Kidney epithelial cell (primary cell): Measurements from ENCODE around the gene LZTR1. TPM values are rescaled to one million over a fixed set of nuclear protein-coding genes. Genes with fewer than 3 reads are reported as not detected.
"Not testable (repeated sequence)": the region's sequence is repeated elsewhere in the genome, so short reads cannot be mapped to it uniquely, and the experiment has no call there.

ENCODE experiments used
- DNase-seq: peaks from one replicate; pipeline ENCODE4 v3.0.0-alpha.2; 2010; ENCODE audit warnings: low read depth
- H3K27me3 ChIP-seq: 2 replicates; pipeline ENCODE4 v1.6.0; 2011; ENCODE audit warnings: low read length; ENCODE audit not compliant: control insufficient read depth, insufficient read depth
- H3K36me3 ChIP-seq: 2 replicates; pipeline ENCODE4 v1.5.1; 2011; ENCODE audit warnings: low read length; ENCODE audit not compliant: control insufficient read depth, insufficient read depth
- H3K4me3 ChIP-seq: 2 replicates; pipeline ENCODE4 v1.5.1; 2011; ENCODE audit warnings: low read depth, mild to moderate bottlenecking, control low read depth, low read length
- total RNA-seq: library from RNA; depleted of rRNA; stranded (reverse); fragments of >200 nt; gene quantifications from 2 replicates; pipeline ENCODE4 v1.2.3, GENCODE V29; 2015
- TF ChIP-seq, protein P1 (sequence below): IDR thresholded peaks from 2 replicates; pipeline ENCODE4 v1.5.1; 2011; ENCODE audit warnings: mild to moderate bottlenecking, moderate library complexity, low read length, control low read depth, inconsistent platforms; ENCODE audit not compliant: insufficient read depth, poor library complexity, severe bottlenecking

Gene LZTR1
- total RNA-seq, 1 donor from 2014 or later = 45.2 TPM

- TF ChIP-seq, protein P1, sequence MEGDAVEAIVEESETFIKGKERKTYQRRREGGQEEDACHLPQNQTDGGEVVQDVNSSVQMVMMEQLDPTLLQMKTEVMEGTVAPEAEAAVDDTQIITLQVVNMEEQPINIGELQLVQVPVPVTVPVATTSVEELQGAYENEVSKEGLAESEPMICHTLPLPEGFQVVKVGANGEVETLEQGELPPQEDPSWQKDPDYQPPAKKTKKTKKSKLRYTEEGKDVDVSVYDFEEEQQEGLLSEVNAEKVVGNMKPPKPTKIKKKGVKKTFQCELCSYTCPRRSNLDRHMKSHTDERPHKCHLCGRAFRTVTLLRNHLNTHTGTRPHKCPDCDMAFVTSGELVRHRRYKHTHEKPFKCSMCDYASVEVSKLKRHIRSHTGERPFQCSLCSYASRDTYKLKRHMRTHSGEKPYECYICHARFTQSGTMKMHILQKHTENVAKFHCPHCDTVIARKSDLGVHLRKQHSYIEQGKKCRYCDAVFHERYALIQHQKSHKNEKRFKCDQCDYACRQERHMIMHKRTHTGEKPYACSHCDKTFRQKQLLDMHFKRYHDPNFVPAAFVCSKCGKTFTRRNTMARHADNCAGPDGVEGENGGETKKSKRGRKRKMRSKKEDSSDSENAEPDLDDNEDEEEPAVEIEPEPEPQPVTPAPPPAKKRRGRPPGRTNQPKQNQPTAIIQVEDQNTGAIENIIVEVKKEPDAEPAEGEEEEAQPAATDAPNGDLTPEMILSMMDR = no peak
- DNase-seq = no peak
- H3K36me3 ChIP-seq = no peaks in the 10 kb centered on the region
Observed at GRCh38 chr22:20970939-20971657, 11.0 kb upstream of the LZTR1 start.

DNA sequence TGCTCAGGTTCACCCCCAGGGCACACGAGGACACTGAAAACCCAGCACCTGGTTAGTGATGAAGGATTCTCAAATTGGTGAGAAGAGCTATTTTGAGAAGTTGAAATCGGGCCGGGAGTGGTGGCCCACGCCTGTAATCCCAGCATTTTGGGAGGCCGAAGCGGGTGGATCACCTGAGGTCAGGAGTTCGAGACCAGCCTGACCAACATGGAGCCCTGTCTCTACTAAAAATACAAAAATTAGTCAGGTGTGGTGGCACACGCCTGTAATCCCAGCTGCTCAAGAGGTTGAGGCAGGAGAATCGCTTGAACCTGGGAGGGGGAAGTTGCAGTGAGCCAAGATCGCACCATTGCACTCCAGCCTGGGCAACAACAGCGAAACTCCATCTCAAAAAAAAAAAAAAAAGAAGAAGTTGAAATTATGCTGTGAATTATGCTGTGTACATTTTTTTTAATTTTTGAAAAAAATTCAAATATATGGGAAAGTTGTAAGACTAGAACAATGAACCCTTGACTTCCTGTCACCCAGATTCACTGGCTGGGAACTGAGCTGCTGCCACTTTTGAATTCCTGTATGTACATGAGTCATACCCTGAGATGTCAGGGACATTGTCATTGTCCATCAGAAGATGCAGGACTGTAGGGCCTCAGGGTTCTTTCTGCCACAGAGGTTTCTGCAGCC, 9.9 kb upstream of the LZTR1 start:
- DNase-seq, H3K36me3 ChIP-seq, H3K4me3 ChIP-seq, H3K27me3 ChIP-seq: not testable (repeated sequence)

More at GRCh38 chr22:20970939-20971657, 11.0 kb upstream of the LZTR1 start:
- Histone ChIP-seq H3K27me3 (peaks cover 7% of the 10 kb centered on the region), H3K4me3 (no peak overlapping the region)

DNA sequence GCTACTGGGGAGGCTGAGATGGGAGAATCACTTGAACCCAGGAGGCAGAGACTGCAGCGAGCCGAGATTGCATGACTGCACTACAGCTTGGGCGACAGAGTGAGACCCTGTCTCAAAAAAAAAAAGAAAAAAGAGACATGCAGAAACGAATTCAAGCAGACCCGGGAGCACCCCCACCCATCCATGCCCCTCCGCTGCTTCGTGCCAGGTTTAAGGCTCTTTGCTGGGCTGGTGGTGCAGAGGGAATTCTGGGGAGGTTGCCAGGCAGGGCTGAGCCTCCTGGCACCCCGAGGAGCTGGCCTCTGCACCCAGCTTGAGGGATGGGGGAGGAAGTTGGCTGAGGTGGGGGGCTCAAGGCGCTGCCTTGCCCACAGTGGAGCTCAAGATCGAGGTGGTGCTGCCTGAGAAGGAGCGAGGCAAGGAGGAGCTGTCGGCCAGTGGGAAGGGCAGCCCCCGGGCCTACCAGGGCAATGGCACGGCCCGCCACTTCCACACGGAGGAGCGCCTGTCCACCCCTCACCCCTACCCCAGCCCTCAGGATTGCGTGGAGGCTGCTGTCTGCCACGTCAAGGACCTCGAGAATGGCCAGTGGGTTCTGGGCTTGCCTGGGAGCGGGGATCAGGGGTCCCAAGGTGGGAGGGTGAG, 9.0 kb upstream of the LZTR1 start:
- TF ChIP-seq, protein P1 = no peak
- no peak for DNase-seq
- H3K36me3 ChIP-seq = no peaks in the 10 kb centered on the region
- H3K27me3 ChIP-seq = peaks cover 3% of the 10 kb centered on the region
- no peak overlapping the region for H3K4me3 ChIP-seq

DNA sequence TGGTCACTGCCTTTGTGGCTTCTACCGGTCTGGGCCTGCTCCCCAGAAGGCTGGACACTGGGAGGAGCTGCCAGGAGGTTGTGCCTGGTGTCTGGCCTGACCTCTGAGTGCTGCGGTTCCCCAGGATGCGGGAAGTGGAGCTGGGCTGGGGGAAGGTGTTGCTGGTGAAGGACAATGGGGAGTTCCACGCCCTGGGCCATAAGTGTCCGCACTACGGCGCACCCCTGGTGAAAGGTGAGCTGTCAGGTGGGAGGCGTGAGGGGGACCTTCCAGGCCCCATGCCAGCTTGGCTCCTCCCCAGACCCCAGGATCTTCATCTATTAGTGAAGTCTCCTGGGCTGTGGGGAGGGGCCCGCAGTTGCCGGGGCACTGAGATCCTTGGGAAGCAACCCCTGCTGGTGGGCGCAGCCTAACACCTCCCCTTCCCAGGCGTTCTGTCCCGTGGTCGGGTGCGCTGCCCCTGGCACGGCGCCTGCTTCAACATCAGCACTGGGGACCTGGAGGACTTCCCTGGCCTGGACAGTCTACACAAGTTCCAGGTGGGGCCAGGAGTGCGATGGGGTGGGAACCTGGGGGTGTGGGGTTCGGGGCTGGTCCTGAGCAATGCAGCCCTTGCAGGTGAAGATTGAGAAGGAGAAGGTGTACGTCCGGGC, 8.3 kb upstream of the LZTR1 start:
- Histone ChIP-seq H3K36me3 (no peaks in the 10 kb centered on the region), H3K4me3 (no peak overlapping the region), H3K27me3 (peaks cover 3% of the 10 kb centered on the region)
- TF ChIP-seq, protein P1 = no peak
- DNase-seq = no peak

DNA sequence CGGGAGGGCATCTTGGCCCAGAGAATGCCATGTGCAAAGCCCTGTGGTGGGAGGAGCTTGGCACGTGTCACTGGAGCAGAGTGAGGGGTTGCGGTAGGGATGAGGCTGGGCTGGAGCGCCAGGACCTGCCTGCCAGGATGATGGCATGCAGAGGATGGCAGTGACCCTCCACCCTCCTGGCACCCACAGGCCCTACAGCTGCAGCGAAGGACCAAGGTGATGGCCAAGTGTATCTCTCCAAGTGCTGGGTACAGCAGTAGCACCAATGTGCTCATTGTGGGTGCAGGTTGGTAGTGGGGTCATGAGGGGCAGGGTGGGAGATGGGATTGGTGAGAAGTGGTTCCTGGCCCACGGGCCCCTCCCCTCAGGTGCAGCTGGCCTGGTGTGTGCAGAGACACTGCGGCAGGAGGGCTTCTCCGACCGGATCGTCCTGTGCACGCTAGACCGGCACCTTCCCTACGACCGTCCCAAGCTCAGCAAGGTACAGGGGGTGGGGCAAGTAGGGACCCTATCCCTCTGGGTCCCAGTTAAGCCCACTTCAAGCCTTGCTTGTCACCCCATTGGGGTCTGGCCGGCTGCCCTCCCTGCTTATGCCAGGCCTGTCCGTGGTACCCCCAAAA, 7.7 kb upstream of the LZTR1 start:
- TF ChIP-seq, protein P1 = no peak

More for the DNA sequence above, 7.7 kb upstream of the LZTR1 start:
- no peaks in the 10 kb centered on the region for H3K36me3 ChIP-seq
- DNase-seq = no peak
- peaks cover 3% of the 10 kb centered on the region for H3K27me3 ChIP-seq
- H3K4me3 ChIP-seq = no peak overlapping the region
